ENCODE measurements around the gene TEX19. TPM values are rescaled to one million over a fixed set of nuclear protein-coding genes. Genes with fewer than 3 reads are reported as not detected.

Gene TEX19
- total and polyA plus RNA-seq, 9 of the 15 experiments (the other 6 are each of a cell fraction or from before 2014, with no cell fraction given) = 0.10 to 4.9 (median 1.9) TPM

- WGBS (ENCODE audit: insufficient coverage, low coverage, missing lambda C conversion rate) = 50% methylated on average over 17 of the region's 18 CpGs
- Histone ChIP-seq H3K4me3 (no peak overlapping the region), H2AFZ (ENCODE audit: low read depth, low read length) (no peak overlapping the region), H3K27ac (ENCODE audit: extremely low read depth, low read depth, low read length) (no peak overlapping the region), H4K20me1 (replicated peaks; ENCODE audit: control insufficient read depth, insufficient read depth, low read length) (no peaks in the 10 kb centered on the region), H3K9me1 (ENCODE audit: control insufficient read depth, insufficient read depth, low read length) (no peaks in the 10 kb centered on the region), H3K4me1 (replicated peaks in 1 of 2; ENCODE audit: control insufficient read depth in 2 of 2, insufficient read depth in 2 of 2, low read length in 2 of 2) (peaks cover 3 to 69% of the 10 kb centered on the region in 2 experiments; a peak in 3 of 5 replicates), H3K4me2 (ENCODE audit: insufficient read depth, low read length) (no peak overlapping the region), H3K36me3 (ENCODE audit: control insufficient read depth, insufficient read depth, low read length) (no peaks in the 10 kb centered on the region), H3K79me2 (ENCODE audit: control insufficient read depth, insufficient read depth, low read length) (no peaks in the 10 kb centered on the region), H3K27me3 (ENCODE audit: control insufficient read depth in 2 of 2, insufficient read depth in 2 of 2, low read length in 2 of 2) (peaks cover 0 to 7% of the 10 kb centered on the region in 2 experiments; a peak in 1 of 5 replicates), H3K9me3 (replicated peaks; ENCODE audit: control insufficient read depth, insufficient read depth, low read depth, low read length) (no peaks in the 10 kb centered on the region), H3K9ac (ENCODE audit: insufficient read depth in 1 of 2, low read depth in 2 of 2, low read length in 2 of 2) (no peak overlapping the region)
- no peak for DNase-seq (ENCODE audit: extremely low read depth in 1 of 4, low spot score in 3 of 4)
- in situ Hi-C loops (cut with MboI) (no loop called here), intact Hi-C loops (cut with micrococcal nuclease) (no loop called here)
- CTCF ChIA-PET (ENCODE audit: low intra/inter-chr PET ratio) = no interaction called here
- ATAC-seq = no peak
- POLR2A ChIA-PET = no interaction called here
- BruUV-seq (replicated peaks) = no TSS peak
- TF ChIP-seq, protein P1, sequence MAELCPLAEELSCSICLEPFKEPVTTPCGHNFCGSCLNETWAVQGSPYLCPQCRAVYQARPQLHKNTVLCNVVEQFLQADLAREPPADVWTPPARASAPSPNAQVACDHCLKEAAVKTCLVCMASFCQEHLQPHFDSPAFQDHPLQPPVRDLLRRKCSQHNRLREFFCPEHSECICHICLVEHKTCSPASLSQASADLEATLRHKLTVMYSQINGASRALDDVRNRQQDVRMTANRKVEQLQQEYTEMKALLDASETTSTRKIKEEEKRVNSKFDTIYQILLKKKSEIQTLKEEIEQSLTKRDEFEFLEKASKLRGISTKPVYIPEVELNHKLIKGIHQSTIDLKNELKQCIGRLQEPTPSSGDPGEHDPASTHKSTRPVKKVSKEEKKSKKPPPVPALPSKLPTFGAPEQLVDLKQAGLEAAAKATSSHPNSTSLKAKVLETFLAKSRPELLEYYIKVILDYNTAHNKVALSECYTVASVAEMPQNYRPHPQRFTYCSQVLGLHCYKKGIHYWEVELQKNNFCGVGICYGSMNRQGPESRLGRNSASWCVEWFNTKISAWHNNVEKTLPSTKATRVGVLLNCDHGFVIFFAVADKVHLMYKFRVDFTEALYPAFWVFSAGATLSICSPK (IDR thresholded peaks at IDR 0.05; ENCODE audit: borderline replicate concordance) = no peak
- TF ChIP-seq ZNF785 (CRISPR knock-in tag; IDR thresholded peaks at IDR 0.05) = no peak
- TF ChIP-seq SREBF1 (IDR thresholded peaks at IDR 0.05; ENCODE audit: borderline replicate concordance, low read depth, low read length) = no peak
- TF ChIP-seq, protein P2, sequence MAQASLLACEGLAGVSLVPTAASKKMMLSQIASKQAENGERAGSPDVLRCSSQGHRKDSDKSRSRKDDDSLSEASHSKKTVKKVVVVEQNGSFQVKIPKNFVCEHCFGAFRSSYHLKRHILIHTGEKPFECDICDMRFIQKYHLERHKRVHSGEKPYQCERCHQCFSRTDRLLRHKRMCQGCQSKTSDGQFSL (CRISPR knock-in tag; IDR thresholded peaks at IDR 0.05) = no peak
- TF ChIP-seq, protein P2 (tag; IDR thresholded peaks at IDR 0.05) = no peak
- TF ChIP-seq NELFE (IDR thresholded peaks at IDR 0.05; ENCODE audit: insufficient read depth, insufficient read length) = no peak
- TF ChIP-seq KLF16 (IDR thresholded peaks at IDR 0.05) = no peak
- no peak for TF ChIP-seq TAF9B (IDR thresholded peaks at IDR 0.05; ENCODE audit: partially characterized antibody)
- TF ChIP-seq SRSF1 (IDR thresholded peaks at IDR 0.05; ENCODE audit: low read depth, low read length) = no peak
- no peak for FAIRE-seq
Observed at GRCh38 chr17:82383411-82383810, 24.4 kb downstream of the TEX19 start.
